ENCODE data around the gene GSTM3. TPM values are rescaled to one million over a fixed set of nuclear protein-coding genes. Genes with fewer than 3 reads are reported as not detected.

GSTM3 gene
- total and polyA plus RNA-seq, 2 of the 13 experiments (the other 11 are each of a cell fraction or from before 2014, with no cell fraction given), result 127 to 142 TPM

- TF ChIP-seq ZNF138 (CRISPR knock-in tag; IDR thresholded peaks at IDR 0.05; ENCODE audit: low read depth), result no peak
- no peak for TF ChIP-seq ZNF570 (CRISPR knock-in tag; IDR thresholded peaks at IDR 0.05; ENCODE audit: borderline replicate concordance)
- no peak for TF ChIP-seq TCF7 (IDR thresholded peaks at IDR 0.05; ENCODE audit: low read depth)
- TF ChIP-seq ELF4 (CRISPR knock-in tag; IDR thresholded peaks at IDR 0.05; ENCODE audit: borderline replicate concordance), result no peak
- no peak for TF ChIP-seq ZNF839 (CRISPR knock-in tag; IDR thresholded peaks at IDR 0.05; ENCODE audit: borderline replicate concordance)
- TF ChIP-seq NPAS2 (CRISPR knock-in tag; IDR thresholded peaks at IDR 0.05; ENCODE audit: borderline replicate concordance), result no peak
- TF ChIP-seq GZF1 (CRISPR knock-in tag; IDR thresholded peaks at IDR 0.05), result 0 out of 2 replicates have a peak, but pooled peaks have one; percentile 38
- TF ChIP-seq SRSF9 (IDR thresholded peaks at IDR 0.05; ENCODE audit: borderline replicate concordance, insufficient read depth, low read depth, low read length, poor library complexity, severe bottlenecking), result no peak
- no peak for TF ChIP-seq TRIM22 (IDR thresholded peaks at IDR 0.05)
- no peak for TF ChIP-seq ATM (IDR thresholded peaks at IDR 0.05; ENCODE audit: borderline replicate concordance)
- peak; percentile 37; the same call in 1 of the 2 replicates for TF ChIP-seq ZNF574 (CRISPR knock-in tag; IDR thresholded peaks at IDR 0.05)
- TF ChIP-seq ZNF703 (CRISPR knock-in tag; IDR thresholded peaks at IDR 0.05; ENCODE audit: borderline replicate concordance), result no peak
- no peak for TF ChIP-seq ZSCAN30 (CRISPR knock-in tag; IDR thresholded peaks at IDR 0.05)
- no peak for TF ChIP-seq PATZ1 (CRISPR knock-in tag; IDR thresholded peaks at IDR 0.05)
- peak; percentile 60 for TF ChIP-seq YY1 (IDR thresholded peaks at IDR 0.05; ENCODE audit: insufficient read depth, insufficient replicate concordance, low read depth, low read length)
- TF ChIP-seq ZNF451 (CRISPR knock-in tag; IDR thresholded peaks at IDR 0.05), result no peak
- no peak for TF ChIP-seq HCFC1 (IDR thresholded peaks at IDR 0.05; ENCODE audit: low read depth, low read length)
- TF ChIP-seq CCDC6 (CRISPR knock-in tag; IDR thresholded peaks at IDR 0.05), result no peak
- TF ChIP-seq TOPORS (CRISPR knock-in tag; IDR thresholded peaks at IDR 0.05), result no peak
- TF ChIP-seq CENPT (CRISPR knock-in tag; IDR thresholded peaks at IDR 0.05; ENCODE audit: low read depth), result no peak
Measured at GRCh38 chr1:109739738-109740614, 862 bp downstream of the GSTM3 start (continued).

Measured in HepG2 (cell line).